Activated naive CD8-positive, alpha-beta T cell treated with anti-CD3 and anti-CD28 coated beads, Interleukin-2, amount 50 U/mL, for 24 hours (primary cell): ENCODE data around the gene OR51V1.

ENCODE experiments used
- ATAC-seq: fragments of 150-1000 bp; cut with Tn5 transposase; one replicate; pipeline ENCODE4 v1.10.0; 2021
- DNase-seq: peaks from one replicate; pipeline ENCODE4 v3.0.0; 2021
- H3K27ac Mint-ChIP-seq: one replicate; pipeline ENCODE4 v1.8.0; 2021; ENCODE audit warnings: mild to moderate bottlenecking, mixed read lengths
- H3K27me3 Mint-ChIP-seq: one replicate; pipeline ENCODE4 v1.8.0; 2021; ENCODE audit warnings: mixed read lengths
- H3K36me3 Mint-ChIP-seq: one replicate; pipeline ENCODE4 v1.8.0; 2021; ENCODE audit warnings: low read depth, mixed read lengths
- H3K4me1 Mint-ChIP-seq: one replicate; pipeline ENCODE4 v1.8.0; 2021; ENCODE audit warnings: mixed read lengths
- H3K4me3 Mint-ChIP-seq: one replicate; pipeline ENCODE4 v1.8.0; 2021; ENCODE audit warnings: mild to moderate bottlenecking, moderate library complexity, mixed read lengths
- H3K9me3 Mint-ChIP-seq: one replicate; pipeline ENCODE4 v1.8.0; 2021; ENCODE audit warnings: mixed read lengths

Gene OR51V1

DNA sequence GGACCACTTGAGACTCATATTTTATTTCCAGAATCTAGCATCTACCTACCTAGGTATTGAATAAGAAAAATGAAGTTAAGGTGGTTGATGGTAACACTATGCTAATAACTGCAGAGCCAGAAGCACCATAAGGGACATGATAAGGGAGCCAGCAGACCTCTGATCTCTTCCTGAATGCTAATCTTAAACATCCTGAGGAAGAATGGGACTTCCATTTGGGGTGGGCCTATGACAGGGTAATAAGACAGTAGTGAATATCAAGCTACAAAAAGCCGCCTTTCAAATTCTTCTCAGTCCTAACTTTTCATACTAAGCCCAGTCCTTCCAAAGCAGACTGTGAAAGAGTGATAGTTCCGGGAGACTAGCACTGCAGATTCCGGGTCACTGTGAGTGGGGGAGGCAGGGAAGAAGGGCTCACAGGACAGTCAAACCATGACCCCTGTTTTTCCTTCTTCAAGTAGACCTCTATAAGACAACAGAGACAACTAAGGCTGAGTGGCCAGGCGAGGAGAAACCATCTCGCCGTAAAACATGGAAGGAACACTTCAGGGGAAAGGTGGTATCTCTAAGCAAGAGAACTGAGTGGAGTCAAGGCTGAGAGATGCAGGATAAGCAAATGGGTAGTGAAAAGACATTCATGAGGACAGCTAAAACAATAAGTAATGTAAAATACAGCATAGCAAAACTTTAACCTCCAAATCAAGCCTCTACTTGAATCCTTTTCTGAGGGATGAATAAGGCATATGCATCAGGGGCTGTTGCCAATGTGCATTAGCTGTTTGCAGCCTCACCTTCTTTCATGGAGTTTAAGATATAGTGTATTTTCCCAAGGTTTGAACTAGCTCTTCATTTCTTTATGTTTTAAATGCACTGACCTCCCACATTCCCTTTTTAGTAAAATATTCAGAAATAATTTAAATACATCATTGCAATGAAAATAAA is 24.3 kb upstream of the OR51V1 start:
- Mint-ChIP-seq H3K36me3 (no peaks in the 10 kb centered on the region), H3K9me3 (no peaks in the 10 kb centered on the region), H3K27me3 (no peaks in the 10 kb centered on the region), H3K4me3 (no peak overlapping the region), H3K27ac (no peak overlapping the region), H3K4me1 (no peaks in the 10 kb centered on the region)
- no peak for ATAC-seq
- no peak for DNase-seq

DNA sequence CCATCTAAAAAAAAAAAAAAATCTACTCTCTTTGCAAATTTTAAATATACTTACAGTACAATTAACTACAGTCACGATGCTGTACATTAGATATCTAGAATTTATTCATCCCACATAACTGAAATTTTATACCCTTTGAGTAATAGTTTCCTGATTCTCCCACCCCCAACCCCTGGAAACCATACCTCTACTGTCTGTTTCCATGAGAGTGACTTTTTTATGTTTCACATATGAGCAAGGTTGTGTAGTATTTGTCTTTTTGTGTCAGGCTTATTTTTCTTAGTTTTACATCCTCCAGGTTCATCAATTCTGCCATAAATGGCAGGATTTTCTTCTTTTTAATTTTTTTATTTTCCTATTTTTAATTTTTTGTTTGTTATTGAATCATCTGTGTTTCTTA is 23.2 kb upstream of the OR51V1 start:
- DNase-seq = no peak
- no peaks in the 10 kb centered on the region for H3K4me1 Mint-ChIP-seq
- no peaks in the 10 kb centered on the region for H3K9me3 Mint-ChIP-seq
- no peak overlapping the region for H3K4me3 Mint-ChIP-seq
- H3K27ac Mint-ChIP-seq = no peak overlapping the region
- no peak for ATAC-seq
- no peaks in the 10 kb centered on the region for H3K36me3 Mint-ChIP-seq
- no peaks in the 10 kb centered on the region for H3K27me3 Mint-ChIP-seq

- no peaks in the 10 kb centered on the region for H3K27me3 Mint-ChIP-seq
- no peak overlapping the region for H3K4me3 Mint-ChIP-seq
- H3K36me3 Mint-ChIP-seq = no peaks in the 10 kb centered on the region
- no peak overlapping the region for H3K27ac Mint-ChIP-seq
- H3K9me3 Mint-ChIP-seq = no peaks in the 10 kb centered on the region
- no peaks in the 10 kb centered on the region for H3K4me1 Mint-ChIP-seq
- ATAC-seq (no peak), DNase-seq (no peak)
These were observed 22.7 kb upstream of the OR51V1 start for GRCh38 chr11:5223146-5223545.

- H3K4me3 Mint-ChIP-seq = no peak overlapping the region
- H3K4me1 Mint-ChIP-seq = no peaks in the 10 kb centered on the region
- no peaks in the 10 kb centered on the region for H3K9me3 Mint-ChIP-seq
- H3K36me3 Mint-ChIP-seq = no peaks in the 10 kb centered on the region
- no peak overlapping the region for H3K27ac Mint-ChIP-seq
- ATAC-seq (no peak), DNase-seq (no peak)
- H3K27me3 Mint-ChIP-seq = no peaks in the 10 kb centered on the region
These were observed 9.9 kb upstream of the OR51V1 start for GRCh38 chr11:5210376-5210885.

- no peaks in the 10 kb centered on the region for H3K4me1 Mint-ChIP-seq
- ATAC-seq (no peak), DNase-seq (no peak)
- peaks cover 2% of the 10 kb centered on the region for H3K27me3 Mint-ChIP-seq
- H3K36me3 Mint-ChIP-seq = no peaks in the 10 kb centered on the region
- no peaks in the 10 kb centered on the region for H3K9me3 Mint-ChIP-seq
- H3K27ac Mint-ChIP-seq = no peak overlapping the region
- H3K4me3 Mint-ChIP-seq = no peak overlapping the region
These were observed 4.3 kb upstream of the OR51V1 start for GRCh38 chr11:5204787-5205186.

DNA sequence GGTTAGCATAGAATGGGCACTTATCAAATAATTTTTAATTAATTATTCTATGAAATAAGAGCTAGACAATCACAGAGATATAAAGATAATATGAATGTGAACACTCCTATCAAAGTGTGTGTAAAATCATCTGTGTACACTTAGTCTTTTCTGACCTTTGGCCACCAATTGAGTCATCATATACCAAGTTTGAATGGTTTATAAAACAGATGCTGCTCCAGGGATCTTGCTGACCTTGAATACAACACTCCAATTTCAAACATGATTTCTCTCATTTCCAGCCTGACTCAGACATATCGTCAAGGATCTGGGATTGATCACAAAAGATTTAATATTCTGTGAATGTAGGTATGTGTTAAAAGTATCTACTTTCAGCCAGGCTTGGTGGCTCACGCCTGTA is 2.9 kb upstream of the OR51V1 start:
- ATAC-seq = no peak
- peaks cover 2% of the 10 kb centered on the region for H3K27me3 Mint-ChIP-seq

DNA sequence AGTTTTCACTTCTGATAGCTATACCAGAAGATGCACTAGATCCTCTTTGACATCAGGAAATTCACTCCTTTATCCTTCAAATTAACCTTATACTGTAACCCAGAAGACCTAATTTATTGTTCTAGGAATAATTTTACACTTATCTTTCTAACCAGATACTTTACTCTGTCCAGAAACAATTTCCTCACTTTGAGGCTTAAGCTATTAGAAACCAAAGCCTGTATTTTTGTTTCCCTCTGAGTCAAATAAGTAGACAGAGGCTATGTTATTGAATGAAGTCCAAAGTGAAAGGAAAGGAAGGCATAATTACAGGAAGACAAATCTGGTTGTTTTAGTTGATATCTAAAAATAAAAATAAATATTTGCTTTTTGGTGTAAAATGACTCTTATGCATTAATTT is 2.2 kb downstream of the OR51V1 start:
- Mint-ChIP-seq H3K27me3 (peaks cover 2% of the 10 kb centered on the region), H3K4me3 (no peak overlapping the region), H3K36me3 (no peaks in the 10 kb centered on the region), H3K27ac (no peak overlapping the region), H3K9me3 (no peaks in the 10 kb centered on the region), H3K4me1 (no peaks in the 10 kb centered on the region)
- ATAC-seq = no peak
- no peak for DNase-seq

More for the DNA sequence above, 2.9 kb upstream of the OR51V1 start:
- Mint-ChIP-seq H3K36me3 (no peaks in the 10 kb centered on the region), H3K9me3 (no peaks in the 10 kb centered on the region), H3K27ac (no peak overlapping the region), H3K4me1 (no peaks in the 10 kb centered on the region), H3K4me3 (no peak overlapping the region)
- no peak for DNase-seq

GRCh38 chr11:5197536-5197935 is 2.9 kb downstream of the OR51V1 start:
- no peak for ATAC-seq
- H3K27me3 Mint-ChIP-seq = peaks cover 4% of the 10 kb centered on the region
- no peak for DNase-seq

DNA sequence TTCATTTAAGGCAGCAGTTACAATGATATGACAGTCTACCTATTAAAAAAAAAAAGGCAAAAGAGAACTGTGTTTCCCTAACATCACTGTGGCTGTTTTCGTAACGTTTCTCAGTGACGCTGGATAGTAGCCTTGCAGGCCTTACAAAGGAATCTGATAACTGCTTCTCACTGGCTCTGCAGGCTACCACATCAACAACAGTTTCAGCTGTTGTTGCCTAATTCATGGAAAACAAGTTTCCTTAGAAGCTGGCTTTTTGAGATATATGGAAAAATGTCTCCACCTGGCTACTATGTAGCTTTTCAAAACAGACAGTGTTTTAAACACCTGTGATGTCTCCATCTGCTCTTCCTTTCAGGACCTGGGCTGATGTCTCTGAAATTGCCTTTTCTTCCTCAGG is 3.8 kb downstream of the OR51V1 start:
- Mint-ChIP-seq H3K36me3 (no peaks in the 10 kb centered on the region), H3K4me3 (no peak overlapping the region), H3K27ac (no peak overlapping the region), H3K4me1 (no peaks in the 10 kb centered on the region), H3K27me3 (peaks cover 4% of the 10 kb centered on the region), H3K9me3 (no peaks in the 10 kb centered on the region)
- DNase-seq (no peak), ATAC-seq (no peak)

More at GRCh38 chr11:5197536-5197935, 2.9 kb downstream of the OR51V1 start:
- H3K4me1 Mint-ChIP-seq = no peaks in the 10 kb centered on the region
- H3K36me3 Mint-ChIP-seq = no peaks in the 10 kb centered on the region
- no peak overlapping the region for H3K27ac Mint-ChIP-seq
- no peak overlapping the region for H3K4me3 Mint-ChIP-seq
- no peaks in the 10 kb centered on the region for H3K9me3 Mint-ChIP-seq

- Mint-ChIP-seq H3K27me3 (peaks cover 2% of the 10 kb centered on the region), H3K27ac (no peak overlapping the region), H3K4me1 (no peaks in the 10 kb centered on the region), H3K9me3 (no peaks in the 10 kb centered on the region), H3K4me3 (no peak overlapping the region), H3K36me3 (no peaks in the 10 kb centered on the region)
- DNase-seq (no peak), ATAC-seq (no peak)
These were observed 4.4 kb downstream of the OR51V1 start for GRCh38 chr11:5196067-5196466.

- no peaks in the 10 kb centered on the region for H3K36me3 Mint-ChIP-seq
- DNase-seq (no peak), ATAC-seq (no peak)
- H3K27ac Mint-ChIP-seq = no peak overlapping the region
- H3K4me3 Mint-ChIP-seq = no peak overlapping the region
- peaks cover 14% of the 10 kb centered on the region for H3K9me3 Mint-ChIP-seq
- peaks cover 2% of the 10 kb centered on the region for H3K27me3 Mint-ChIP-seq
- no peaks in the 10 kb centered on the region for H3K4me1 Mint-ChIP-seq
These were observed 7.7 kb downstream of the OR51V1 start for GRCh38 chr11:5192738-5193137.

- no peaks in the 10 kb centered on the region for H3K4me1 Mint-ChIP-seq
- H3K36me3 Mint-ChIP-seq = no peaks in the 10 kb centered on the region
- DNase-seq (no peak), ATAC-seq (no peak)
- H3K27ac Mint-ChIP-seq = no peak overlapping the region
- H3K4me3 Mint-ChIP-seq = no peak overlapping the region
- H3K9me3 Mint-ChIP-seq = peaks cover 14% of the 10 kb centered on the region
- H3K27me3 Mint-ChIP-seq = peaks cover 2% of the 10 kb centered on the region
These were observed 12.3 kb downstream of the OR51V1 start for GRCh38 chr11:5188201-5188600.

GRCh38 chr11:5178046-5178837 is 22.2 kb downstream of the OR51V1 start:
- no peaks in the 10 kb centered on the region for H3K4me1 Mint-ChIP-seq
- DNase-seq (no peak), ATAC-seq (no peak)
- peaks cover 4% of the 10 kb centered on the region for H3K9me3 Mint-ChIP-seq
- H3K27me3 Mint-ChIP-seq = no peaks in the 10 kb centered on the region
- H3K4me3 Mint-ChIP-seq = no peak overlapping the region
- H3K36me3 Mint-ChIP-seq = no peaks in the 10 kb centered on the region
- no peak overlapping the region for H3K27ac Mint-ChIP-seq

GRCh38 chr11:5174934-5175333 is 25.5 kb downstream of the OR51V1 start:
- DNase-seq (no peak), ATAC-seq (no peak)
- Mint-ChIP-seq H3K27me3 (no peaks in the 10 kb centered on the region), H3K4me3 (no peak overlapping the region), H3K9me3 (peaks cover 4% of the 10 kb centered on the region), H3K4me1 (no peaks in the 10 kb centered on the region), H3K27ac (no peak overlapping the region), H3K36me3 (no peaks in the 10 kb centered on the region)

DNA sequence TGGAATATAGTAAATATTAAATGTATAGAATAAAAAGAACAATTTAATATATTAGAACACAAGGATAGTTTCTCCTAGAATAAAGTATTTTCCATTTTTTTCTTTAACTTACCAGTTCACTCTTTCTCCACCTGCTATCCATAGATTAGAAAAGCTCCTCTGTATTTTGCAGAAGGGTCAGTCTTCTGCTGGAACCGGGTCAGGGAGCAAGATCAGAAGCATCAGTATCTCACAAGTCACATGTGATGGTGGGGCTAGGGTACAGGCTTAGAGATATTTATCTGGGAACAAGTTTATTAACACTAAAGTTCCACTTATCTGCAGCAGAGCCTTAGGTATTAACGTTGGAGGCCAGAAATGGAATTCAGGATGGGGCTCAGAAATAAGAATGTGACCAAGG is 28.6 kb downstream of the OR51V1 start:
- DNase-seq (no peak), ATAC-seq (no peak)
- Mint-ChIP-seq H3K4me3 (no peak overlapping the region), H3K9me3 (no peaks in the 10 kb centered on the region), H3K27me3 (no peaks in the 10 kb centered on the region), H3K36me3 (no peaks in the 10 kb centered on the region), H3K27ac (no peak overlapping the region), H3K4me1 (no peaks in the 10 kb centered on the region)
